Prostate gland (tissue), 2 donors: ENCODE data around the gene SLC39A13. TPM values are rescaled to one million over a fixed set of nuclear protein-coding genes. Genes with fewer than 3 reads are reported as not detected.

Experiments
- DNase-seq: peaks from one replicate; pipeline ENCODE4 v3.0.0-alpha.2; 2019; ENCODE audit warnings: low spot score
- H3K27ac ChIP-seq, 2 donors: fragments of 200-600 bp; sonication (generic); 2 replicates each; pipeline ENCODE4 v1.5.1; 2017 to 2019
- H3K27me3 ChIP-seq: fragments of 200-600 bp; sonication (generic); replicated peaks from 2 replicates; pipeline ENCODE4 v1.5.1; 2019; ENCODE audit not compliant: insufficient read depth
- H3K36me3 ChIP-seq, 2 donors: fragments of 200-600 bp; sonication (generic); 1 replicate in 1 of 2; 2 replicates in 1 of 2; pipeline versions ENCODE4 v1.5.1 to v1.8.1; 2017 to 2019
- H3K4me1 ChIP-seq: fragments of 200-600 bp; sonication (generic); replicated peaks from 2 replicates; pipeline ENCODE4 v1.5.1; 2019
- H3K4me3 ChIP-seq, 2 donors: fragments of 200-600 bp; sonication (generic); 2 replicates each; pipeline ENCODE4 v1.5.1; 2017 to 2019
- H3K9me3 ChIP-seq: fragments of 200-600 bp; sonication (generic); 2 replicates; pipeline ENCODE4 v1.5.1; 2017
- POLR2A ChIP-seq: fragments of 450-650 bp; IDR thresholded peaks from one replicate; pipeline ENCODE4 v1.6.1; 2016; ENCODE audit warnings: antibody characterized with exemption, mild to moderate bottlenecking
- POLR2AphosphoS5 ChIP-seq: sonication (generic); formaldehyde crosslinking; IDR thresholded peaks from one replicate; pipeline ENCODE4 v1.6.1; 2017; ENCODE audit warnings: antibody characterized with exemption
- WGBS: methylation state at CpG from one replicate; pipeline ENCODE4 v1.1.5; 2018; 5-methylcytosine and 5-hydroxymethylcytosine counted together
- intact Hi-C: fragments of 100-400 bp; cut with DNase I; formaldehyde crosslinking; loops from one replicate; pipeline ENCODE4 v1.14.2; 2022
- total RNA-seq, 2 donors: library from RNA; depleted of rRNA; stranded (reverse); fragments of >200 nt; gene quantifications; one replicate each; pipeline ENCODE4 v1.1.0, GENCODE V29; 2016
- TF ChIP-seq, protein P1 (sequence below), 4 experiments: fragments of 200-600 bp in 2 of 4; fragments of 450-650 bp in 2 of 4; sonication (generic) in 2 of 4; IDR thresholded peaks; 1 replicate in 3 of 4; 2 replicates in 1 of 4; pipeline ENCODE4 v1.5.1; 2016 to 2019; ENCODE audit warnings: antibody characterized with exemption in 4 of 4, mild to moderate bottlenecking in 2 of 4, moderate library complexity in 2 of 4

SLC39A13 gene
- total RNA-seq, 2 donors from 2014 or later, result 53.1 to 93.7 TPM

DNA sequence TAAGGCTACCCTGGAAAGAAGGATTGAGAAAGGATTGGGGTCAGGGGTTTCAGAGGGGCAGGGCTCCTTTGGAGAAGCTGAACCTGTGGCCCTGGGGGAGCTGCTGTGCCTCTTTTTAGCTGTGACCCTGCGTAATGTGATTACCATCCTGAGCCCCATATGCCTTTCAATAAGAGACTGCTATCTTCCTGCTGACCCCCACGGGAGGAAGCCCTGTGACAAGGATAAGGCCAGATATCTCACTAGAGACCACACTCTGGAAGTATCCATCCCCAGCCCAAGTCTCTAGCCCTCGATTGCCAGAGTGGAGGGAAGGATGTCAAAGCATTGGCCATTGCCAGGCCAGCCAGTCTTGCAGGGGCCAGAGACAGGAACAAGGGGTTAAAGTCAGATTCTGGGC, 4.8 kb upstream of the SLC39A13 start:
- Histone ChIP-seq H3K9me3 (no peaks in the 10 kb centered on the region), H3K4me3 (no peak overlapping the region)
- no peak for DNase-seq

DNA sequence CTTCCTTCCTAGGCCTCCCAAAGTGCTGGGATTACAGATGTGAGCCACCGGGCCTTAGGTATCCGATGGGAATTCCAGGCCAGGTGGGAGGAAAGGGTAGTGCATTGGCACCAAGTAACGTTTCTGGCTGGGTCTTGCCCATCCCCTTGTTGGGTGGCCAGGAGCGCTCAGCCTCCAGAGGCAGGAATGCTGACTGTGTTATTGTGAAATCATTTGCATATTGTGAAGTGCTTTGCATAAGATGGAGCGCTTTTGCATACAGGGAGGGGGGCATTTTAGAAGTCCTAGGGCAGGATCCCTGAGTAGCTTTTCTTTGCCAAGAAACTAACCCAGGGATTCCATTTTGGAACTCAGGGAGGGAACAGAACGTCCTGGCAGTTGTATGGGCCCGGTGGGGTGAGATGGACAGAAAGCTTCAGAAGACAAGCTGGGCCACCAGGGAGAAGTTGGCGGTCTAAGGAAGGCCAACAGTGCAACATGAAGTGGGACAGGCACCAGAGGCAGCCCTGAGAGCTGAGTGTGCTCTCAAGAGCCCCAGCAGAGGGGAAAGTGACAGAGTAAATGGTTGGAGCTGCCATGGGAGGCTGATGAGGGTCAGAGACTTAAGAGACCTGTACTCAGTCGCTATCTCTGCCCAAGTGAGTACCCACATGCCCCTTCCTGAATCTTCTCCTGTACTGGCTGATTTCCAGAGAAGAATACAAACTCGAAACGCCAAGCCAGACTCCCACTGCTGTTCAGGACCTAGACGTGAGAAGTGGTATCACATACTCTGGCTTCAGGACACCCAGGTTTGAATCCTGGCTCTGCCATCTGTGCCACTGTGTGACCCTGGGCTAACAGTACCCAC, 1.3 kb upstream of the SLC39A13 start:
- WGBS, result 38% methylated on average over 12 of the region's 12 CpGs
- Histone ChIP-seq H3K4me3 (peak overlapping the region; percentile 58 to 68), H3K4me1 (peaks cover 8% of the 10 kb centered on the region), H3K27me3 (no peaks in the 10 kb centered on the region), H3K27ac (peak overlapping the region; percentile 90 to 94), H3K9me3 (no peaks in the 10 kb centered on the region), H3K36me3 (no peaks in the 10 kb centered on the region)
- TF ChIP-seq POLR2A, result no peak
- TF ChIP-seq, protein P1, sequence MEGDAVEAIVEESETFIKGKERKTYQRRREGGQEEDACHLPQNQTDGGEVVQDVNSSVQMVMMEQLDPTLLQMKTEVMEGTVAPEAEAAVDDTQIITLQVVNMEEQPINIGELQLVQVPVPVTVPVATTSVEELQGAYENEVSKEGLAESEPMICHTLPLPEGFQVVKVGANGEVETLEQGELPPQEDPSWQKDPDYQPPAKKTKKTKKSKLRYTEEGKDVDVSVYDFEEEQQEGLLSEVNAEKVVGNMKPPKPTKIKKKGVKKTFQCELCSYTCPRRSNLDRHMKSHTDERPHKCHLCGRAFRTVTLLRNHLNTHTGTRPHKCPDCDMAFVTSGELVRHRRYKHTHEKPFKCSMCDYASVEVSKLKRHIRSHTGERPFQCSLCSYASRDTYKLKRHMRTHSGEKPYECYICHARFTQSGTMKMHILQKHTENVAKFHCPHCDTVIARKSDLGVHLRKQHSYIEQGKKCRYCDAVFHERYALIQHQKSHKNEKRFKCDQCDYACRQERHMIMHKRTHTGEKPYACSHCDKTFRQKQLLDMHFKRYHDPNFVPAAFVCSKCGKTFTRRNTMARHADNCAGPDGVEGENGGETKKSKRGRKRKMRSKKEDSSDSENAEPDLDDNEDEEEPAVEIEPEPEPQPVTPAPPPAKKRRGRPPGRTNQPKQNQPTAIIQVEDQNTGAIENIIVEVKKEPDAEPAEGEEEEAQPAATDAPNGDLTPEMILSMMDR (IDR thresholded peaks at IDR 0.05), result peak in 1 of 4 experiments; percentile 14
- TF ChIP-seq POLR2AphosphoS5, result no peak
- intact Hi-C loops, result loop anchor here (5.0 to 10.0 kb wide), 2 partner anchors 35 to 148 kb away; partner anchors contain the start of gene CELF1
- DNase-seq, result no peak

More for the DNA sequence above, 4.8 kb upstream of the SLC39A13 start:
- TF ChIP-seq, protein P1 (IDR thresholded peaks at IDR 0.05), result no peak
- TF ChIP-seq POLR2A (no peak), POLR2AphosphoS5 (no peak)
- no peaks in the 10 kb centered on the region for H3K36me3 ChIP-seq
- H3K27me3 ChIP-seq, result no peaks in the 10 kb centered on the region
- H3K27ac ChIP-seq, result no peak overlapping the region
- peaks cover 6% of the 10 kb centered on the region for H3K4me1 ChIP-seq
- intact Hi-C loops, result loop anchor here (10.0 kb wide), 1 partner anchor 151 kb away; the partner anchor contains the start of gene CELF1
- 73% methylated on average over 3 of the region's 3 CpGs for WGBS

DNA sequence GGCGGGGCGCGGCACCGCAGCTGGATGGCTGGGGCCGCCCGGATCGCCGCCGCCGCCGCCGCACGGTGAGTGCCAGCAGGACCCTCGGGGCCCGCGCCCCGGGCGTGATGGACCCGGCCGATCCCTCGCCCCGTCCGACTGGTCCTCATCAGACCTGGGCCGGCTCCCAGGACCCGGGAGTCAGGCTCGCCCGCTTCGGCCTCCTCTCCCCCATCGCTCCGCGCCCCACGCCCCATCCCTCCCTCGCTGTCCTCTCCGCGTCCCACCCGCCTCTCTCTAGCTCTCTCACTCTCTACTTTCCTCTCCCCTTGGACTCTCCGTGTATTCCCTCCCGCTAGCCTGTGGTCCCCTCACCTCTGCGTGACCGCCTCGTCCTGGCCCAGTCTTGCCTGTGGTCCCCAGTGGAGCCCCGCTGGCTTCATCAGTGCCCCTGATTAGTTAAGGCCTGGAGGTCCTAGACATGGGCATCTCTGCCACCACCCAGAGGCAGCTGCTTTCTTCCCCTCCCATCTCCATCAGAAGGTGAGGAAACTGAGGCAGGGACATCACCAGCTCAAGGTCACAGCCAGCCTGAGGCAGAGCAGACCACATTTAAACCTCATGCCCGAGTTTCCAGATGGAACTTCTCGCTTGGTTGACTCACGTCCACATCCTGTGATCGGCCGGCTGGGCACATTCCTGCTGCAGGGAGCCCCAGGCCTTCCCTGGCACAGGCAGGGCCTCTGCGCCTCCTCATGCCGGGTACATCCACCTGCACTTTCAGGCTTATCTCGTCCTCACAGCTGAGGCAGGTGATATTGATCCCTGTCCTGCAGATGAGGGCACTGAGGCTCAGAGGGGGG, 429 bp downstream of the SLC39A13 start:
- intact Hi-C loops, result loop anchor here (5.0 to 10.0 kb wide), 2 partner anchors 37 to 146 kb away; partner anchors contain the start of gene CELF1
- H3K9me3 ChIP-seq, result no peaks in the 10 kb centered on the region
- WGBS, result 2% methylated on average over 38 of the region's 50 CpGs
- H3K36me3 ChIP-seq, result no peaks in the 10 kb centered on the region
- H3K27ac ChIP-seq, result peak overlapping the region; percentile 90 to 94
- DNase-seq, result no peak
- H3K27me3 ChIP-seq, result no peaks in the 10 kb centered on the region
- TF ChIP-seq POLR2A, result peak; percentile 7
- TF ChIP-seq, protein P1 (IDR thresholded peaks at IDR 0.05), result no peak
- no peak for TF ChIP-seq POLR2AphosphoS5
- H3K4me3 ChIP-seq, result peak overlapping the region; percentile 58 to 68
- H3K4me1 ChIP-seq, result peaks cover 8% of the 10 kb centered on the region

DNA sequence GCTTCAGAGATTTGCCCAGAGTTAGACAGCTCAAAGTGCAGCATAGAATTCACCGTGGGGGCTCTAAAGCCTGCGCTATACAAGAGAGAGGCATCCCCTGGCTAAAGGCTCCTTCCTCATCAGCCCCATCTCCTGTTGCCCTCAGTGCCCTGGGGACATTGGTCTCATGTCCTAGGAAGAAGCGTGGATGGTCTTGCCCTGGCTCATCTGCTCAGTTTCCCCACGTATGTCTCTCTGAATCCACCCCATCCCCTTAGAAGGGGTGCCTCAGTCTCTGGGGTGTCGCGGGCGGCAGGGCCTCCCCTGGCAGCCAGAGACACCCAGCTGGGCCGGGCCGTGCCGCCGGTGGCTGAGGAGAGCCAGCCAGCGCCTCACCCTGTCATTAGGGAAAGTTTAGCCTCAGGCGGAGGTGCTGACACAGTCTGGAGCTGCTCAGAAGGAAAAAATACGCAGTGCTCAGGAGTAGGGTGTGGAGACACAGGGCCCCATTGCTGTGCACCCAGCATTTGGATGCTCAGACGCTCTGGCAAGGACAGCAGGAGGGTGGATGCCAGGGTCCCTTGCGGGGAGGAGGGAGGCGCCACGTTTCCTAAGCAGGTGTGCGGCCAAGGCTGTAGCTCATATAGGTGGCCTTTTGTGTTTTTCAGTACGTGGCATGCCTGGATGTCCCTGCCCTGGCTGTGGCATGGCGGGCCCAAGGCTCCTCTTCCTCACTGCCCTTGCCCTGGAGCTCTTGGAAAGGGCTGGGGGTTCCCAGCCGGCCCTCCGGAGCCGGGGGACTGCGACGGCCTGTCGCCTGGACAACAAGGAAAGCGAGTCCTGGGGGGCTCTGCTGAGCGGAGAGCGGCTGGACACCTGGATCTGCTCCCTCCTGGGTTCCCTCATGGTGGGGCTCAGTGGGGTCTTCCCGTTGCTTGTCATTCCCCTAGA, 1.3 kb downstream of the SLC39A13 start:
- Histone ChIP-seq H3K4me1 (peaks cover 8% of the 10 kb centered on the region), H3K27ac (peak overlapping the region; percentile 90 to 94), H3K4me3 (peak overlapping the region; percentile 58 to 68), H3K36me3 (peaks cover 0 to 3% of the 10 kb centered on the region in 2 donors), H3K27me3 (no peaks in the 10 kb centered on the region), H3K9me3 (no peaks in the 10 kb centered on the region)
- TF ChIP-seq POLR2A (no peak), POLR2AphosphoS5 (no peak)
- TF ChIP-seq, protein P1 (IDR thresholded peaks at IDR 0.05), result no peak
- no peak for DNase-seq
- 53% methylated on average over 31 of the region's 31 CpGs for WGBS
- intact Hi-C loops, result loop anchor here (5.0 to 10.0 kb wide), 2 partner anchors 37 to 145 kb away; partner anchors contain the start of gene CELF1
